Fibroblast of skin of right biceps (primary cell): ENCODE measurements around the gene CEBPE.

Experiments
- DNase-seq: peaks from one replicate; pipeline ENCODE4 v3.0.0-alpha.2; 2013

The CEBPE gene

DNA sequence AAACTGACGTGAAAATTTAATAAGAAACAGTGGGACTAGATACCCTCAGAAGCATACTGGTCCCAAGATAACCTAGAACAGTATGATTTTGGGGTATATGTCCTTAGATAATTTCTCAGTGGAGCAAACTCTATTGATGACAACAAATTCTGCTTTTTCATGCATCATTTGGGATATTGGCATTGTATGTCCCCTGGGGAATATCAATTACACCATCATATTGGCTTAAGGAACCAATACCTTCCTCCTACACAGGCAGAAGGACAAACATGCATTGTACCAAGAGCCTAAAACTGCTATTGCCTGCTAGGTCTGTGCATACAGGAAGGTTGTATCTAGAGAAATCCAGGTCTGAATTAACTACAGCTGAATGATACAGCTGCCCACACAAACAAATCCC lies 44.1 kb downstream of the CEBPE start:
- no peak for DNase-seq

DNA sequence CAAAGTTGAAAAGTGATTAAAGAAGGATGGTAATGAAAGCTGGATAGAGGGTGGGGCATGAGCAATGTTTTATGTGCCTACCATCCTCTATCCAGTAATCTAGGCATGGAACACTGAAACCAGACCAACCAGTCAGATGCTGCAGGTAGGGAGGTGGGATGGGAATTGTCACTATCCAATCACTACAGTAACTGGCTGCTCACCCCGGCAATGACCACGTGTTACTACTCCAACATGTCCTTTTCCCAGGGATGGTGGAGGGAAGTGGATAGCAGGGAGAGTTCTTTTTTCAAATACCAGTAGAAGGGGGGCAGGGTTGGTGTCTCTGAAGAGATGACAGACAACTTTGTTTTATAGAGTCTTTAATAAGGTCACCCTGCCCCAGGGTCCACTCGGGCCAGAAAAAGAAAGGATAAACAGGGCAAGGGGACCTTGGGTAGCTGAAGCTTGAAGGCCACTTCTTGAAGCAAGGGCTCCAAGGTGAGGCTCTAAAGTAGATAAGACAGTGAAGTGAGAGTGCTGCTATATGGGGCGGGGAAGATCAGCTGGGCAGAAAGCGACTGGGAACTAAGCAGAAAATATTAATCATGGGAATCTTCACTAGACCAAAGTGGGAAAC lies 47.0 kb downstream of the CEBPE start:
- DNase-seq: no peak

DNA sequence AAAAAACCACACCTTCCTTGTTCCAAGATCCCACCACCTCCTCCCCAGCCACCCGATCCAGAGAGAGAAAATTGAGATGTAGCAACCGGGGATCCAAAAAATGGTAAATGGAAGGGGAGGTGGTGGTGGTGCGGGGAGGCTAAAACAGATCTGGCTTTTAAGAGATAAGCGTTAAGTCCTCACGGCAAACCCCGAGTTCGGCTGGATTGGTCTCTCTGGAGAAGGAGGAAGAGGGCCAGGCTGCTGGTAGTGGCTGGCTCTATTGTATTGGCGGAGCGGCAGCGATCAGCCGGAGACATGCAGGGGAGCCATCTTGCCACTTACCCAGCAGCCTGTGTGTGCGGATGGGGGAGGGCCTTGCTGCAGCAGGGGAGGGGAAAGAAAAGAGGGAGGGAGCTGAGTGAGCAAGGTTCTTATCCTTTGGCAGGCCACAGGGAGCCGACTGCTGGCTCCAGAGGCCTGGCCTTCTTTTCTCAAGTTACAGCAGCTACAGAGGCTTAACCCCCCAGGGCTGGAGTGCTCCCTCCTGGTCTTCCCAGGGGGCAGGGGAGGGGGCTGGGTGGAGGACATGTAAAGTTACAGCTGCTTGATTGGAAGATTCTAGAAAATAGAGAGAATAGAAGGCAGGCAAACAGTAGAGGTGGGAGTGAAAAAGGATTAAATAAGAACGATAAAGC lies 47.7 kb downstream of the CEBPE start:
- DNase-seq: peak; percentile 93

DNA sequence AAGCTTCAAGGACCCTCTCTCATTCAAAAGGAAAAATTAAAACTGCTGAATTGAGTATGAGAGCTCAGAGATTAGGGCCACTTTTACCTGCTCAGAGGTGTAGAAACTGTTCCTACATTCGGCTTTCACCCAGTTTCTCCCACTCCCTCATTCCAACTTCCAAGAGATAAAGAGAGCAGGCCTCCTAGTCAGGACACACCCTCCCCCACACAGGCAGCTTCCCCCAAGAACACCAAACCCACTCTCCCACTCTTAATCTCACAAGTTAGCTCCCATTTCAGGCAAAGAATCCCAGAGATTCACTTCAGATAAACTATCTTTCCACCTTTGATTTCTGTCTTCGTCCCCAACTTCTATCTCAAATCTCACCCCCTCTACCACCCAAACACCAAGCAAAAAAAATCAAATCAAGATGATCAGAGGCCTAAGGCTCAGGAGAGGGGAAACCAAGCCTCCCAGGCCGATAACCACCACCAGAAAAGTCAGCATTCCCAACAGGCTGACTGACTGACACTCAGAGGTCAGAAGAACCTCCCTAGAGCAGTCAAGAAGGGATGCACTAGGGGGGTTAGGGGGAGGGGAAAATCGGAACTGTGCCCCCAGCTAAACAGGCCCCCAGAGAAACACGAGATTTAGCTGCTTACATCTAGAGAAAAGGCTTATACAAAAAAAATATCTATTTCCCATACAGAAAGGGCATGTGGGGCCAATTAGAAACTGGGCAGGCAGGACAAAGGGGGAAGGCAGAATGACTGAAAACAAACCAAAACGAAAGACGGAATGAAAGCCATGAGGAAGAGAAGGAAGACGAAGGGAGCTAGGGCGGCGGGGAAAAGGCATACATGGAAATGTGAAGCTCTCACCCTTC lies 48.6 kb downstream of the CEBPE start:
- no peak for DNase-seq

DNA sequence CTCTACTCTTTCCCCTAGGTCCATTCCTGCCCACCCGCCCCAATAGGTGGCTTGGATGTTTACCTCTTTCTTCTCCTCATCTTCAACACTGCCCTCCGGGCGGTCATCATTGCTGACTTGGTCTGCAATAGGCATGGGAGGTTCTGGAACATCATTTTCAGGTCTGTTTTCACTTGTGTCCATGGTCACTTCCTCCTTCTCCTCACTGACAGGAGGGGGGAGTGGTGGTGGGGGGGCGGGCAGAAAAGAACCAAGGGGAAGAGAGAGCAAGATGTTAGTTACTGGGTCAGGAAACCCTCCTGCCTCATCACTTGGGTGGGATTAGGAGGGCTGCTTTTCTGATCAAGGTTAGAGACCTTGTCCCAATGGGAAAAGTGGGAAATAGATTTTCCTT lies 49.6 kb downstream of the CEBPE start:
- no peak for DNase-seq

DNA sequence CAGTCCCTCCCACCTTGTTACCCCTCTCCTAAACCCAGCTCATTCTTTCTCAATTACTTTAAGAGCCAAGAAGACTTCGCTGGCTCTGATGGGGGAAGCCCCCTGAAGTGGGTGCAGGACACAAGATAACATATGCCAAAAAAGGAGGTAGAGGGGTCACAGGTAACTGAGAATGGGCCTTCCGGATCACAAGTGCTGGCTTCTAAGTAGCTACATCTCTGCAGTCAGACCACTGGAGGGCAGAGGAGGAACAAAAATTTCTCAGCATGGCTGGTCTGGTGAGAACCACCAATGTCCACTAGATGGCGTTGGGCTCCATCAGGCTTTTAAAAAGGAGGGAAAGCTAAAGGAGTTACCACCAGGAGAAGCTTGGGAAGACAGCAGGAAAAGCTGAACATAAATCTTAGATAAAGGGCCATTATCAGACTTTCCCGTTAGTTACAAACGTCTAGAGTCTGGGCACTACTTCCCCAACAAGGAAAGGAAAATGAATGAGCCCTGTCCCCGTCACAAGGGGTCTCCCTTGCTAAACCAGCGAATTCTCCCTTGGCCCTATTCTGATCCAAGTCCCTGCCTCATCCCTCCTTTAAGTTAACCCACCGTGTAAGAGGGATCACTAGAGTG lies 50.2 kb downstream of the CEBPE start:
- peak; percentile 90 for DNase-seq

DNA sequence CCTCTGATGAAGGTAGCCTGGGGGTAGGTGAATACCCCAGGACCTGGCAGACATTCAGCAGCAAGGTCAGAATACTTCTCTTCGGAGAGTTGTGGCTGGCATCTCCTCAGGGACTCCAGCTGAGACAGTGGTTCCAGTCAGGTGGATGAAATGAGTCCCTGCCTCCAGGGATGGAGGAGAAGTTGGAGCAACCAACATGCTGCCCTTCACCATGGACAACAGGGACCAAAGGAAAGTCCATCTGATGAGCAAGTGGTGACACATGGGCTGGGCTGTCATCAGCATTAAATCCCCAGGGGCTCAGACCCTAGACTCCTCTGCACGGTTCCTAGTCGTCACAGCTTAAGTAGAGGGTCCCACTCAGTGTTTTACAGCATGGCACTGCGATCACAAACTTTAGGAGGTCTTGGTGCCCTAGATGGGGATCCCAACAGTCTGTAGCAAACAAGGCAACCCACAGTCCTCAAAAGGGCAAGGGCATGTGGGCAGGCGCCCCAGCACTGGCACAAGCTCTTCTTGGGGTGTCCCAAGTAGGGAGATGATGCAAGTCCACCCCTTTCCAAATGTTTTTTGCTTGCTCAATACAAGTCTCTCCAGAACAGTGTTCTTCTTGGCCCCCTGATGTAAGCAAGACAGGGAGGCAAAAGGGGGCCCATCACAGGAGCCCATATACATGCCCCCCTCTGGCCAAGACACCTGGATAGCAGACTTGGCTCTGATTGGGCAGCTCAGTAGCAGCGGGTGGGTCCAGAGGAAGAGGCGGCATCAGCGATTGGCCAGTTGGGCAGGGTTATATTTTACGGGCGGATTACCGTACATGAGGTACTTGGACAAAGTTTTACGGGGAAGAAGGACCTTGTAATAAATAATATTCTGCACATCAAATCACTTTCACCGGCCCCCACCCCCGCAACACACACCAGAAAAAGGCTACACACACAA lies 50.9 kb downstream of the CEBPE start:
- no peak for DNase-seq
